A549 treated with ZK216348 at 1 μM for 4 hours (cell line): Measurements from ENCODE around the gene PLA1A. TPM values are rescaled to one million over a fixed set of nuclear protein-coding genes. Genes with fewer than 3 reads are reported as not detected.

Experiments
- total RNA-seq: library from RNA; stranded (reverse); fragments of 200-300 nt; extraction: Qiagen RNA extraction; gene quantifications from 5 replicates; pipeline ENCODE4 v1.2.3, GENCODE V29; 2022; ENCODE audit warnings: low read depth

Gene PLA1A, protein sequence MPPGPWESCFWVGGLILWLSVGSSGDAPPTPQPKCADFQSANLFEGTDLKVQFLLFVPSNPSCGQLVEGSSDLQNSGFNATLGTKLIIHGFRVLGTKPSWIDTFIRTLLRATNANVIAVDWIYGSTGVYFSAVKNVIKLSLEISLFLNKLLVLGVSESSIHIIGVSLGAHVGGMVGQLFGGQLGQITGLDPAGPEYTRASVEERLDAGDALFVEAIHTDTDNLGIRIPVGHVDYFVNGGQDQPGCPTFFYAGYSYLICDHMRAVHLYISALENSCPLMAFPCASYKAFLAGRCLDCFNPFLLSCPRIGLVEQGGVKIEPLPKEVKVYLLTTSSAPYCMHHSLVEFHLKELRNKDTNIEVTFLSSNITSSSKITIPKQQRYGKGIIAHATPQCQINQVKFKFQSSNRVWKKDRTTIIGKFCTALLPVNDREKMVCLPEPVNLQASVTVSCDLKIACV
- total RNA-seq, result 0.21 to 0.38 TPM (median 0.21 TPM) in 5 replicates

DNA sequence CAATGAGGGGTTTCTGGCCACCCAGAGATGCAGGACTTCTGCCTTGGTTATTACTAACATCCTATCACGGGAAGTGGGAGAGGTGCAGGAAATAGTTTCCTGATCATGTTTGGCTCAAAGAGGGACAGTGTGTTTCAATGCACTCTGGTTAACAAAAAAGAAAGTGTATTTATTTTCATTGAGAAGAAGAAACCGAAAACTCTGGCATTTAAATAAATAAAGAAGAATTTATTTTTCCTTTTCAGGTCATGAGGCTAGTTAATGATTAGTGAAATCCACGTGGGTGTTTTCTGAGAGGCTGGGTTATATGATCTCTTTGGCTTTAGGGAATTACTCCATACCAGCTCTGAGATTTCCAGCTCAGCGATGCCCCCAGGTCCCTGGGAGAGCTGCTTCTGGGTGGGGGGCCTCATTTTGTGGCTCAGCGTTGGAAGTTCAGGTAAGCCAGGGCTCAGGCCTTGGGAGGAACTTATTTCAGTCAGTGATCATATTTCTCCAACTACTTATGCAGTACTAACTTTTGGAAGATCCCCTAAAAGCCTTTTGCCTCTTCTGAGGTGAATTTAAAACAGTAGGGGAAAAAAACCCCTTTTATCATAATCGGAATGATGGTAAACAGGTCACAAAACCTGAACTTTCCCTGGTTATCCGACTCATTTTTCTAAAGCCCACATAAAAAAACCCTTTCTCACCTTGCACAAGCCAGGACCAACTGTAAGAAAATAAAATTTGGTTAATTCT, at the start of gene PLA1A:
Gene PLA1A (plus strand): TSS at position 338 of the 741 bp plus-strand sequence. CDS start 29 bp downstream, at position 367.

DNA sequence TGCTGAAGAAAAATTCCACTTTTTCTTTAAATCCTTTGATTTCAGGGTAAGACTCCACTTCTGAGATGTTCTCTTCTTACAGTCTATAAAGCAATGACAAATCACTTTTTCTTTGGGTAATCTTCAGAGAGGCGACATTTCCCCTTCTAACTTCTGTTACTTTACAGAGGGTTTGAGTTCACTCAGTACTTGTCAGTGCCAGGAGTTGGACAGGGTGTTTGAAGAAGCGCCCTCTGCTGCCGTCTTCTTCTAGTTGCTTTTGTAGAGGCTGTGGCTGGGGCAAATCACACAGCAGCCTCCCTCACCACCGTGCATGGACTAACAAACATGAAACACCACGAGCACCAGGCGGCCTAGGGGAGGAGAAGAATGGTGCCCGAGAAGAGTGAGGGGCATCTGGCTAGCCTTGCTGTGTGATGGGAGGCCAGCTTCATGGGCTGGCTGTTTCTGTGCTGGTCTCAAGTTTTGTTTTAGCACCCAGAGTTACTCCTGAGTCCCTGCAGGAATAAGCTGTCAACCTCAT, 38.2 kb upstream of the PLA1A start, which contains the start of gene CD80:
Gene CD80 (minus strand): TSS at position 174 of the 523 bp plus-strand sequence. CDS start 1,886 bp downstream, outside the sequence.

DNA sequence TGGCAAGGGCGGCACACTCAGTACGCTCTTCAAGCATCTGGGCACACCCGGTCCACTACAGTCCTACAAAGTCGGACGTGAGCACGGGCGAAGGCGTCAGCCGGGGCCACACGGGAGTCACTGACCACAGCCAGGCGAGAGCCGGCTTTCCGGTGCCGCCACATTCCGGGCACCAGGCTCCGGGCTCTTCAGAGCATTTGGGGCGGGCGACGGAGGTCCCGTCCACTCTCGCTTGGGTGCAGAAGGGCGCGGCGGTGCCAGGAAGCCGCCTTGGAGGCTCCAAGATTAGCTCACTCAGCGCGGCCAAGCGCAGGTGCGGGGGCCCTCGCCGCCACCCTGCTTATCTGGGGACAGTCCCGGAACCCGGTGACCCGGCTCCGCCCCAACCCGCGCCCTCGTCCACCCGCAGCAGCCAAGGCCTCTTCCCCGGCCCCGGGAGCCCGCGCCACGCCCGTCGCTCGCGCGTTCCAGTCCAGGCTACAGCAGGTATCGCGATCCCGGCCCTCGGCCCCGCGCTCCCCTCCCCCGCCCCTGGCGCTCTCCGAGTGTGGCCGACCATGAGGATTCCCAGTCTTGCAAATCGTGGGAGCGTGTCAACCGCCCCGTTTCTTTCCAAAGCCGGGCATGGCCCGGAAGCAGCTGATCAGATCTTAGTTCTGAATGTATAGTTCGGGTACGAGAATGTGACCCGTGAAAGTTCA, 18.2 kb upstream of the PLA1A start, which contains the start of gene ADPRH:
Gene ADPRH (plus strand): TSS at position 127 of the 701 bp plus-strand sequence. CDS start 2,678 bp downstream, outside the sequence.

DNA sequence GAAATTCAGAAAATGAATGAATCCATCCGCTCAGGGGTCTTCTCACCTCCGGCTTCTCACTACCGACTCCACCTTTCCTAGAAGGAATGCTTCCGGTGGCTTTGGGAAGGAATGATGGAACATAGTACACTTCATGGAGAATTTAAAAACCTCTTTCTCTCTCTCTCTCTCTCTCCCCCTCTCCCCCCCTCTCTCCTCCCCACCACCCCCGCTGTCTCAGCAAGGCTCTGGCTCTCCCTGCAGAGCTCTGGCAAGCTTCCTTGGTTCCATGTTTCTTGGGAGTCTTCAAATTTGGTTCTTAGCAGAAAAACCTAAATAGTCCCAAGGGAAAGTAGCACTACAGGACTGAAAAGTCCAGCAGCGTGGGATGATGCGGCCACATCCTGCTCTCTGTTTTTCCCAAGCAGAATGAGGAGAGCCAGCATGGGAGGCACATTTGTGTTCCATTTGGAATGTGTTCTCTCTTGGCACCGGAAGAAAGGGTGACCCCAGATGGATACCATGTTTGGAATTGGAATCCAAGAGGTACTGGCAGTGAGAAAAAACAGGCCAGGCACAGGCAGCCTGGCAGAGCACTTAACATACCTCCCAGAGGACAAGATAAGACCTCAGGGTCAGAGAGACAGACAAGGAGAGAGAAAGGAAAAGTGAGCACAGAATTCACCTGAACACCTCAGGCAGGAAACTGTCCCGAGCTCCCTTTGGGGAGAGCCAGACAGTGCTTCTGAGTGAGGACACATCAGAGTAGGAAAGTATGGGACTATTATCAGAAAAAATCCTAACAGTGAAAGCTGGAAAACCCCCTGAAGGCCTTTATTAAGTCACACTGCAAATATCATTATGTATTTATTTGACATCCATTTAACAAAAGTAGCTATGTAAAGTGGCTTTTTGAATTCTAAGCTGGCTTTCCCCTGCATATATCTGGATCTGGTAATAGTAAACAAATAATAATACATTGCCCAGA, 63.1 kb downstream of the PLA1A start, which contains the start of gene POPDC2:
Gene POPDC2 (minus strand): TSS at position 116 of the 967 bp plus-strand sequence. CDS start 166 bp downstream, outside the sequence.

DNA sequence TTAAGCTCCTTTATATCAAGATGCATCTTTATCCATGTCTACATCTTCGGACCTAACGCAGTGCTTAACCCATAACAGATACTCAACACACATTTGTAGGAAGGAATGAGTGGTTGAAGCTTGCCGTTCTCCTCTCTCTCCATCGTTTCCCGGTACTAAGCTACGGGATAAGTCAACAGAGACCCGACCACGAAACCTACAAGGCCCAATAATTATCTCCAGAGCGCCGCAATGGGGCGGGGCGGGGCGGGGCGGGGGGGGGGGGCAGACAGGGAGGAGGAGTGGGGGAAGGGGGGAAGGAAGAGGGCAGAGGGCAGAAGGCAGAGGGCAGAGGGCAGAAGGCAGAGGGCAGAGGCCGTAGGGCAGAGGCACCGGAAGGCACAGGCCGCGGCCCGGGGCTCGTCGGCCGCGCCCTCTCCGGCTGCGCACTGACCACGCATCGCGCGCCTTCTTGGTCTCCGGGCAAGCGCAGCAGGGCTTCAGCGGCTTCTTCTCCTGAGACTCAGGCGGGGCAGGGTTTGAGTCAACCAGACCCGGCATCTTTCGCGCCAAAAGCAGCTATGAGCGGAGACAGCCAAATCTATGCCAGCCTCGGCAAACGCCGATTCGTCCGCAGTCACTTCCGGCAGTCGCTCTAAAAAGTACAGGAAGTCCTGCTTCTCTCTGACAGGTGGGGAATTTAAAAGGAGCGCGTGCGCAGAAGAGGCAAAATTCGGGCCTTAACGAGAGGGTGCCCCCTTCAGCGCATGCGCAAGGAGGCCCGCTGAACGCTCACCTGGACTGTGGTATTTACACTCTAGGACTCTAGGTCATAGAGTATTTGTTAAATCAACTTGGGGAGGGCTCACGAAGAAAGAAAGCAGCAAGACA, 79.3 kb downstream of the PLA1A start, which contains the start of gene COX17:
Gene COX17 (minus strand): TSS at position 636 of the 870 bp plus-strand sequence. CDS start 96 bp downstream, at position 540.

Other genes starting within 250 kb of the PLA1A start
- 14.6 to 27.8 TPM (median 22.9 TPM) in 5 replicates for gene TMEM39A, start 134.3 kb upstream of the PLA1A start, total RNA-seq
- 7.6 to 10.4 TPM (median 8.6 TPM) in 5 replicates for gene POGLUT1, start 128.9 kb upstream of the PLA1A start, total RNA-seq
- gene TIMMDC1, start 99.3 kb upstream of the PLA1A start, total RNA-seq, result 65.5 to 87.2 TPM (median 77.8 TPM) in 5 replicates
- not detected in 5 replicates for gene CD80, start 38.3 kb upstream of the PLA1A start, total RNA-seq
- 2.3 to 3.7 TPM (median 2.9 TPM) in 5 replicates for gene ADPRH, start 18.4 kb upstream of the PLA1A start, total RNA-seq
- 0.13 to 0.73 TPM (median 0.37 TPM) in 4 of 5 replicates, not detected in the other for gene POPDC2, start 62.7 kb downstream of the PLA1A start, total RNA-seq
- 90.1 to 128 TPM (median 107 TPM) in 5 replicates for gene COX17, start 79.5 kb downstream of the PLA1A start, total RNA-seq
- gene CFAP91, start 105.1 kb downstream of the PLA1A start, total RNA-seq, result 0.12 to 1.4 TPM (median 0.57 TPM) in 5 replicates
- not detected in 5 replicates for gene NR1I2, start 184.2 kb downstream of the PLA1A start, total RNA-seq